KG1 (cell line): ENCODE measurements around the gene ENPP7.
"Not testable (repeated sequence)": the region's sequence is repeated elsewhere in the genome, so short reads cannot be mapped to it uniquely, and the experiment has no call there.

ENCODE experiments used
- DNase-seq: peaks from one replicate; lab custom pipeline; 2025; lab: John Stamatoyannopoulos, UW

The ENPP7 gene

GRCh38 chr17:79749958-79750357, 19.2 kb downstream of the ENPP7 start:
- no peak for DNase-seq

GRCh38 chr17:79750650-79751545, 20.2 kb downstream of the ENPP7 start:
- DNase-seq, result no peak

- DNase-seq, result no peak
These were observed 21.4 kb downstream of the ENPP7 start for GRCh38 chr17:79752175-79752574.

- DNase-seq, result no peak
These were observed 23.6 kb downstream of the ENPP7 start for GRCh38 chr17:79754370-79754769.

DNA sequence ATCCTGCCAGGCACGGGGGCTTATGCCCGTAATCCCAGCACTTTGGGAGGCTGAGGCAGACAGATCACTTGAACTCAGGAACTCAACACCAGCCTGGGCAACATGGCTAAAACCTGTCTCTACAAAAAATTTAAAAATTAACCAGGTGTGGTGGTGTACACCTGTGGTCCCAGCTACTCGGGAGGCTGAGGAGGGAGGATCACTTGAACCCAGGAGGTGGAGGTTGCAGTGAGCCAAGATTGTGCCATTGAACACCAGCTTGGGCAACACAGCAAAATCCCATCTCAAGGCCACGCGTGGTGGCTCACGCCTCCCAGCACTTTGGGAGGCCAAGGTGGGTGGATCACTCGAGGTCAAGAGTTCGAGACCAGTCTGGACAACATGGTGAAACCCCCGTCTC, 24.2 kb downstream of the ENPP7 start:
- DNase-seq, result not testable (repeated sequence)

DNA sequence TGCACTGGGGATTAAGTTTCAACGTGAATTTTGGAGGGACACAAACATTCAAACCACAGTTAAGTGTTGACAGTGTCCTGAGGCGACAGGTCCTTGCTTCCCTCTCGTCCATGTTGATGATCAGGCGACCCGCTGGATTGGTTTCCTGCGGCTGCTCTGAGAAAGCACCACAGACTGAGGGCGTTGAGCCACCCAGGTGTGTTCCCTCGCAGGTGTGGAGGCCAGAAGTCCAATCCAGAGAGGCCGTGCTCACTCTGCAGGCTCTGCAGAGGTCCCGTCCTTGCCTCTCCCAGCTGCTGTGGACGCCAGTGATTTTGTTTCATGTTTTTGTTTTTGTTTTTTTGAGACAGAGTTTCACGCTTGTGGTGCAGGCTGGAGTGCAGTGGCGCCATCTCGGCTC, 24.8 kb downstream of the ENPP7 start:
- no peak for DNase-seq

DNA sequence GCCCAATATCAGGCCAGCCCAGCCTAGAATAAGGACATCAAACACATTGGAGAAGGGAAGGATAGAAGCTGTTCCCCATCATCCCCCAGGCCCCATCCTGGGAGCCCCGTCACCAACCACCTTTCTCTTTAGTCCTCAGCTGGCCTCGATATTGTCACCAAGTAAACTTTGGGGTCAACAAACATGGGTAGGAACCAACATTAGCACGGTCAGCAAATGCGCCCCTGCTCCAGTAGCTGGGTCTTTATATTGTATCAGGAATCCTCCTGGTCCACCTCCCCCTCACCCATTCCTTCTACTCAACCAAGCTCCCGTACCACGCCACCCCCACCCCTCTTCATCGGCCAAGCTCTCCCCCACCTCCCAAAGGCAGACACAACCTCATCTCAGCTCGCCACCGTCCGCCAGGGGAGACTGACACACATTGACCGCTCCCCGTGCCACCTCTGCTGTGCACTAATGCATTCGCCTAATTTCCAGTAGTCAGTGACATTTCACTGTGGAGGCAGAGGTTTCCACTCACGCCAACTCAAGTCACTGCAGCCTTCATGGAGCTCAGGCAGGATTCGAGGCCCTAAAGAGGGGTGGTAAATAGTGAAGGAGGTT, 26.5 kb downstream of the ENPP7 start:
- no peak for DNase-seq

DNA sequence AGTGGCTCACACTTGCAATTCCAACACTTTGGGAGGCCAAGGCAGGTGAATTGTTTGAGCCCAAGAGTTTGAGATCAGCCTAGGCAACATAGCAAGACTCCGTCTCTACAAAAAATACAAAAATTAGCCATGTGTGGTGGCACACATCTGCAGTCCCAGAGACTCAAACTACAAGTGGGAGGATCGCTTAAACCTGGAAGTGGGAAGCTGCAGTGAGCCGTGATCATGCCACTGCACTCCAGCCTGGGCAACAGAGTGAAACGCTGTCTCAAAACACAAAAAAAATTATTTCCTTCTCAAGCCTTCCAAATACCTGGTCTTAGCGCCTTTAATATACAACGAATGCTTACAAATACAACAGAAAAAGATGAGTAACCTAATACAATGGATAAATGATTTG, 27.5 kb downstream of the ENPP7 start:
- no peak for DNase-seq

GRCh38 chr17:79760197-79760906, 29.6 kb downstream of the ENPP7 start:
- no peak for DNase-seq

- DNase-seq, result no peak
These were observed 31.3 kb downstream of the ENPP7 start for GRCh38 chr17:79761894-79762589.

DNA sequence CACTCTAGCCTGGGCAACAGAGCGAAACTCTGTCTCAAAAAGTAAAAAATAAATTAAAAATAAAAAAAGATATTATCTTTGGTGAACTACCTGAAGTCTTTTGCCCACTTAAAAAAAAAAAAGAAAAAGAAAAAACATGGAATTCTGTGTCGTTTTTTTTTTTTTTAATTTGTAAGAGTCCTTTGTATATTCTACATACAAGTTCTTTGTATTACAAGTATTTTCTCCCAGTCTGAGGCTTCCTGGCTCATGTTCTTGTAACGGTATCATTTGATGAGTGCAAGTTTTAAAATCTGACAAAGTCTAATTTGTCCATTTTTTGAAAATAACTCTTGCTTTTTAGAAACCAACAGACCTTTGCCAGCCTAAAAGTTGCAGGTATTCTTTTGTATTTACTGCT, 35.0 kb downstream of the ENPP7 start:
- no peak for DNase-seq

- DNase-seq, result no peak
These were observed 39.1 kb downstream of the ENPP7 start for GRCh38 chr17:79769570-79770506.

GRCh38 chr17:79771276-79771675, 40.5 kb downstream of the ENPP7 start:
- DNase-seq, result no peak

DNA sequence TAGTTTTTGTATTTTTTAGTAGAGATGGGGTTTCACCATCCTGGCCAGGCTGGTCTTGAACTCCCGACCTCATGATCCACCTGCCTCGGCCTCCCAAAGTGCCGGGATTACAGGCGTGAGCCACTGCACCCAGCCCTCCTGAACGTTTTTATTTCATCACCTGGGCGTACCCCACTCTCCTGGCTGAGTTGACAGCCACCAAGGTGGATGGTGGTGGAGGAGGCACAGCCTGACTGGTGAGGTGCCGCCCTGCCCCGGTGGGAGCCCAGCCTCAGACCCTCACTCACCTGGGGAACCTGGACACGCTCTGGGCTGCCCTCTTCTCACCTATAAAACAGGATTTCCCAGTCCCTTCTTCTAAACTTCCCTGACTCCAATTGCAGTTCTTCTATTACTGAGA, 42.0 kb downstream of the ENPP7 start:
- not testable (repeated sequence) for DNase-seq

- DNase-seq, result no peak
These were observed 43.8 kb downstream of the ENPP7 start for GRCh38 chr17:79774561-79774975.

GRCh38 chr17:79775632-79776031, 44.9 kb downstream of the ENPP7 start:
- no peak for DNase-seq

DNA sequence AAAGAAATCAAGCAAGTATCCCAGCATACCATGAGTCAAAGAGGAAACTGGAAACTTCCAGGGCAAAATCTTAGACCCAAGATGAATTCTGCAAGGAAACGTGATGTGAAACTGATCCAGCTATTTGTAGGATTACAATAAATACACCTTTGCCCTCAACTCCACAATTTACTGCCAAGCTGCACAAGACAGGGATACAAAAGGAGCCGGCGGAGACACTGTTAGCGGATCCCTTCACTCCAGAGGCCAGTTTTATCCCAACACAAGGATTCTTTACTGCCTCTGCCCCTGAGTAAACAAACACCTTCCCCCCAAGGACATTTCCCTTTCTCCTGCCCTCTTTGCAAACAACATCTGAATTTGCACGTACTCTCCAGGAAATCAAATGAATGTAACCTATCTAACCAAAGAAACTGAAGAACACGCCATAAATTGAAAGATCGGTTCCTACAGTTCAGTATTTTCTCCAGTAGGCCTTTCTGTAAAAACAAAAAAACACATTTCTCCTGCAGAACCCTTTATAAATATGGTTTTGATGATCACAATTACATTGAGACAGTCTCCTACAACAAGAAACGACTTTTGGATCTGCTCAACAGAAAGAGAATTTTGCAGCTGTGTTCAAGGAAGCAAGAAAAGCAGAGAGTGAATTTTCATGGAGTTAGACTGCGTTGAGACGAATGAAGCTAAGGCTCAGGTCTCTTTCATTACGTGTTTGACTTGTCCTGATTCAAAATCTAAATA, 45.8 kb downstream of the ENPP7 start:
- no peak for DNase-seq

GRCh38 chr17:79777120-79777893, 46.6 kb downstream of the ENPP7 start:
- no peak for DNase-seq

DNA sequence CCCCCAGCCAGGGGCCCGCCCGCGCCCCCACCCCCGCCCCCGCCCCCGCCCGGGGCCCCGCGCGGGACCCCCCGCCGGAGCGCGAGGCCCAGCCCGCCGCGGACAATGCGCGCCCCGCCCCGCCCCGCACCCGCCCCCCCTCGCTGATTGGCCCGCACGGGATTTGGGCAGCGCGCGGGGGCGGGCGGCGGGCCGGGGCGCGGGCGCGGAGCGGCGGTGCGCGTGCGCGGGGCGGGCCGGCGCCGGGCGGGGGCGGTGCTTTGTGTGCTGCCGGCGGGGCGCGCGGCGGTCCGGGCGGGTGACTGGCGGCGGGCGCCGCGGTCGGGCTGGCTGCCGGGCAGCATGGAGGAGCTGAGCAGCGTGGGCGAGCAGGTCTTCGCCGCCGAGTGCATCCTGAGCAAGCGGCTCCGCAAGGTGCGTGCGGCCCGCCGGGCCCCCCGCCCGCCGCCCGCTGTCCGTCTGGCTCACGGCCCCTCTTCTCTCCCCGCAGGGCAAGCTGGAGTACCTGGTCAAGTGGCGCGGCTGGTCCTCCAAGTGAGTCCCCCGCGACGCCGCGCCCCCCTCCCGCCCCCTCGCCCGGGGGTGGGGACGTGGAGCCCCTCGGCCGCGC, 47.3 kb downstream of the ENPP7 start, which contains the start of gene CBX2:
Gene CBX2, plus strand, starts transcription at position 255 of the 610 bp plus-strand sequence. Its CDS starts 88 bp downstream, at position 343.
- DNase-seq, result no peak
